NCI-H1048 (cell line): ENCODE data around the gene UBQLN1.

Experiments
- DNase-seq: peaks from one replicate; lab custom pipeline; 2025; lab: John Stamatoyannopoulos, UW

Gene UBQLN1

DNA sequence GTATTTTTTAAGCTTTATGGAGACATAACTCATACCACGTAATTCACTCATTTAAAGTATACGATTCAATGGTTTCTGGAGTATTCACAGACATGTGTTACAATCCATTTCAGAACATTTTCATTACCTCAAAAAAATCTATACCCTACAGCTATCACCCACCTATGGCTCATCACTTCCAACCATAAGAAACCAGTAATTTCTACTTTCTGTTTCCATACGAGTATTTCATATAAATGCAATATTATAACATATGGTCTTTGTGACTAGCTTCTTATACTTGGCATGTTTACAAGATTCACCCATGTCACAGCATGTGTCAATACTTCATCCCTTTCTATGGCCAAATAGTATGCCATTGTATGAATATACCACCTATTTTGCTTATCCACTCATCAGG is 18.8 kb downstream of the UBQLN1 start:
- DNase-seq: peak; percentile 30

DNA sequence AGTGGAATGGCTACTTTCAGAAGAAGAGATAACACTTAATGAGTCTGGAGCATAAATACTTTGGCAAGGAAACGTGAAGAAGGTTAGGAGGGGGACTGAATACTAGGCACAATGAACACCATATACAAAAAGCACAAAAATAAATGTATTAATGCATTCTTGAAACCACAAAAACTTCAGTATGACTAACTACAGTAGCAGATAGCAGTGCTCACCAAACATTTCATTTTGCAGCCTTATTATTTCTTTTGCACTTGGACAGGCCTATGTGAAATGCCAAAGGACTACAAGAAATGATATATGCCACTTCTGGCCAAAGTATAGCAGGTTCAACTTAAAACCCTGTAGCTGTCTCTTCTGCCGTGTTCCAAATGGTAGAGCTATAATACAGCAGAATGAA is 26.3 kb downstream of the UBQLN1 start:
- no peak for DNase-seq

DNA sequence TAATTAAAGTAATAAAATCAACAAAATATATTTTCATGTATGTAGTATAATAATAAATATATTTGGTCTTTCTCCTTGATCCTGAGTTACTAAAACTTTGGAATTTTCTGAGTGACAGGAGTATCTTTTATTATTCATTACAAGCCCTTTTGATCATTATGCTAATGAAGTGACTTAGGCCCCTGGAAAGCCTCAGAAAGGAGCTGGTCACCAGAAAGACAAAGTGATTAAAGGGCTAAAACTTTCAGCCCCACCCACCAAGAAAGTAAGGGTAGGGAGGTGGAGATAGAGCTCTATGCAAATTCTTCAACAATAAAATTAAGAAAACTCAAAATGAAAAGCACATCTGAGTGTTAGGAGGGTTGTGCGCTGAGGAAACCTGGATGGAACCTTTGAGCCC is 27.5 kb downstream of the UBQLN1 start:
- DNase-seq: no peak

DNA sequence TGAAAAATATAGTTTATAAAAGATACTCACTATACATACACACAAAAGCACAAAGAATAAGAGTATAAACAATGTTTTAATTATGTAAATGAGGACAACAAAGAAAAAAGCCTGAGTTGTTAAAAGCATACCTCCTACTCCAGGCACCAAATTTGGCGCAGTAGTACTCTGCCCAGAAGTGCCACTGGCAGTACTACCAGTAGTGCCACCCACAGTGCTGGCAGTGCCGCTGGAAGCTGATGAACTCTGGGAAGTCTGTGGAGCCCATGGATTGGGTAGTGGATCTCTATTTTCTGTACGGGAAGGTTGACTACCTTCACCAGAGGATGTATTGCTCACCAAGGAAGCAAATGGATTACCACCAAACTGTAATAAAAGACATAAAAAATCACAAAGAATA is 30.2 kb downstream of the UBQLN1 start:
- no peak for DNase-seq

DNA sequence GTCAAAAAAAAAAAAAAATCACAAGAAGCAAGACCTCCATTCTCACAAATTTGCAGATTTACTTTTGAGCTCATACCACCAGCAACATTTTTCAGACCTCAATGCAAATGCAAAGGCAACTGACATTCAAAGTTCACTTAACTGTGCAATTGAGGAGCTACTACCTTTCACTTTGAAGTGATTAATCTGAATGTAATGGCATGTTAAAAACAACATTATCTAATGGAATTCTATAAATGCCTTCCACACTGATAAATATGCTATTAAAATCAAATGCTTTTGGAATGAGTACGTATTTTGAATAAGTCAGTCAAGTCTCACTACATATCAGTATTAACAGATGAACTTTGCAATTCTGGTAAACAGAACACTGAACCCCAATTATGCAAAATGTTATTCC is 32.3 kb downstream of the UBQLN1 start:
- DNase-seq: no peak

- DNase-seq: no peak
These were observed 36.3 kb downstream of the UBQLN1 start for GRCh38 chr9:83671451-83671850.

DNA sequence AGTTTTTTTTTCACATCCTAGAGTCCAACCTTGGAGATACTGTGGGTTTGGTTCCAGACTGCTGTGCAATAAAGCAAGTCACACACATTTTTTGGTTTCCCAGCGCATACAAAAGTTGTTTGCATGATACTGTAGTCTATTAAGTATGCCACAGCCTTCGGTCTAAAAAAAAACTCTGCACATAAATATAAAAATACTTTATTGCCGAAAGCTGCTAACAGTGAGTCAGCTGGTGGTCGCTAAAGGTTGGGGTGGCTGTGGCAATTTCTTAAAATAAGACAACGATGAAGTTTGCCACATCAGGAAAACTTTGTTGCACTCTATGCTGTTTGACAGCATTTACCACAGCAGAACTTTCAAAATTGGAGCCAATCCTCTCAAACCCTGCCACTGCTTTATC is 37.4 kb downstream of the UBQLN1 start:
- no peak for DNase-seq

GRCh38 chr9:83669067-83669466 is 38.7 kb downstream of the UBQLN1 start:
- peak; percentile 12 for DNase-seq

DNA sequence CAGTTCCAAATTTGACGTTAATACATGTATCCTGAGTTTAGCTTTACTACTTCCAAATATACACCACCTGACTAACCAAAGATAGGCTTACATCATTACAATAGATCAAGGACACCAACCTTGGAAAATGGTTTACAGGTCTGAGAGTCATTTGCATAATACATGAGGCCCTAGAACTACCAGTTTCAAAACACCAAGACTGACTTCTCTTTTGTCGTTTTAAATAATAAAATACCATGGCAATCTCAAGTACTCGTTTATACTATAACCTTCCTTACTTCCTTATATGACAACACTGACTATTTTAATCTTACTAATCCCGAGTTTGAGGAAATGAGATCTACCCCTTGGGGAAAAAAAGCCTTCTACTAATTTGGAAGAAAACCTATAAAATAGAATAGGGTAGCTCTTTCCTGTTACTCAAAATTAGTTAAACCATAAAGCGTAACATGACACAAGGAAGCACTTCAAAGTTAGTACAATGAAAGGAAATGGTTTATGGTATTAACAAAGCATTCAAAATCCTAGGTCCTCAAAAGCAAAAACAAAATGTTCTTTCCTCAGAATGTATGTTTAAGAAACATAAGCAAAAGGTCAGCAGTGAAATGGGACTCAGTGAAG is 42.1 kb downstream of the UBQLN1 start:
- DNase-seq: no peak

DNA sequence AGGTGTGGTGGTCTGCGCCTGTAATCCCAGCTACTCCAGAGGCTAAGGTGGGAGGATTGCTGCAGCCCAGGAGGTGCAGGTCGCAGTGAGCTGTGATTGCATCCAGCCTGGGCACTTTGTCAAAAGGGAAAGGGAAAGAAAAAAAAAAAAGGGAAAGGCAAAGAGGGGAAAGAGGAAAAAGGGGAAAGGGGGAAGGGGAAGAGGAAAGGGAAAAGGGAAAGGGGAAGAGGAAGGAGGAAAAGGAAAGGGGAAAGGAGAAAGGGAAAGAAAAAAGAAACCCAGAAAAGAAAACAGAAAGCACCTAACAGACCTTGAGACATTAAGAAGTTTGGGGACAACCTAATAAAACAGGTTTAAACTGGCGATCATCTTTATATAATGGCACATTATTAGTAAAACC is 44.8 kb downstream of the UBQLN1 start:
- no peak for DNase-seq

GRCh38 chr9:83656952-83657351 is 50.8 kb downstream of the UBQLN1 start:
- DNase-seq: no peak

GRCh38 chr9:83656032-83656680 is 51.6 kb downstream of the UBQLN1 start:
- DNase-seq: no peak

DNA sequence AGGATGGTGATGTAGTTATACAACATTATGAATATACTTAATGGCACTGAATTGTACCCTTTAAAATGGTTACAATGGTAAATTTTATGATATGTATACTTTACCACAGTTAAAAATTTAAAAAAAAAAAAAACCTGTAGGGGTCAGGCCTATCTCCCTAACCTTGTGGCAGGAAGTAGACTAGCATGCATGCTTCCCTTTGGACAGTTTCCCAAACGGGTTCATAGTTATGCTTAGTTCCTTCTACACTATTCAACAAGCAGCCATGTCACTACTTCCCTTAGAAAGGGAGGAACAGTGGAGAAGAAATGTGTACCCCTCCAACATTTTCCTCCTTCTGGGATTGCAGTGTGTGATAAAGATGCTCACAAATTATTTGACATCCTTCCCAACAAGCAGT is 52.3 kb downstream of the UBQLN1 start:
- DNase-seq: no peak

GRCh38 chr9:83652433-83652832 is 55.3 kb downstream of the UBQLN1 start:
- DNase-seq: no peak

DNA sequence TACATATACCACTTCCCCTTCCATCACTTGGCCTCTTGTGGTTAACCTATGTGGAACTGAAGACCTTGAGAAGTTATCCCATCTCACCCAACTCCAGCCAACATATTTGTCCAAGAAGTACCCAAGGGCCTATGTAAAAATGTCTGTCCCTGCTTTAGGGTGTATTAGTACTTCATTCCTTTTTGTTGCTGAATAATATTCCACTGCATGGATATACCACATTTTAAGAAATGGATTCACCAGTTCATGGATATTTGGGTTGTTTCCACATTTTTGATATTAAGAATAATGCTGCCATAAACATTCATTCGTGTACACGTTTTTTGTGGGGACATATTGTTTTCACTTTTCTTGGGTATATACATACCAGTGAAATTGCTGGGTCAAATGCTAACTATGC is 56.2 kb downstream of the UBQLN1 start:
- DNase-seq: no peak

DNA sequence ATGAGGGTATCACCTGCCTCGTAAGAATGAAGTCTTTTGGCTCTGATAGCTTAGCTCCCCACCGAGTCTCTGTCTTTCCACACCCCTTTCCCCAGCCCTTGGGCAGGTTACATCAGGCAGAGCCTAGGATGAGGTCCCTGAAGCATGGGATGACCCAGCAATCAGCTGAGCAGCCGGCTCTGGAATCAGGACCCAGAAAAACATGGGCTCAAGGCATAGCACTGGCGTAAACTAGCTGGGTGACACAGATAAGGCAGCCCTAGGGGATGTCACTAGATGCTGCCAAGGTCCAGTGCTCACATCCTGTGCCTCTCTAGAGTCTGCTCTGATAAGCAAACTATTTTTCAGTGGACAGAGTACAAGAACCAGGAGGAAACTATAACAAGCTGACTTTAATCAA is 58.2 kb downstream of the UBQLN1 start:
- no peak for DNase-seq

DNA sequence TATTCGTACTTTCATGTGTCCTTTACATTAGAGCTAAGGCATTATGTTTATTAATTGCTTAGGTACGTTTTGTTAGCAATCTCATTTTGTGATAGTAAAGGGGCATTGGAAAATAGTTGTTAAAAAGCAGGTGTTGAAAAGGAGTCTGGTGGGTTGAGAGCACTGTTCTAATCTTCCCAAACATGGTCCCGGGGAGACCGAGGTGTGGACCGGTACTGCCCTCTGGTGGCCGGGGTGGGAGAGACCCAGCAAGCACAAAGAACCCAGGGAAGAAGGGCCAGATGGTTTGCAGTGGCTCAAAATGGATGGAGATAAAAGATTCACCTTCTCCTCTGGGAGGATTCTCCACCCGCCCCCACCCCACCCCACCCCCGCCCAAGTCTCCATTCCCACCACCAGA is 58.7 kb downstream of the UBQLN1 start:
- no peak for DNase-seq

DNA sequence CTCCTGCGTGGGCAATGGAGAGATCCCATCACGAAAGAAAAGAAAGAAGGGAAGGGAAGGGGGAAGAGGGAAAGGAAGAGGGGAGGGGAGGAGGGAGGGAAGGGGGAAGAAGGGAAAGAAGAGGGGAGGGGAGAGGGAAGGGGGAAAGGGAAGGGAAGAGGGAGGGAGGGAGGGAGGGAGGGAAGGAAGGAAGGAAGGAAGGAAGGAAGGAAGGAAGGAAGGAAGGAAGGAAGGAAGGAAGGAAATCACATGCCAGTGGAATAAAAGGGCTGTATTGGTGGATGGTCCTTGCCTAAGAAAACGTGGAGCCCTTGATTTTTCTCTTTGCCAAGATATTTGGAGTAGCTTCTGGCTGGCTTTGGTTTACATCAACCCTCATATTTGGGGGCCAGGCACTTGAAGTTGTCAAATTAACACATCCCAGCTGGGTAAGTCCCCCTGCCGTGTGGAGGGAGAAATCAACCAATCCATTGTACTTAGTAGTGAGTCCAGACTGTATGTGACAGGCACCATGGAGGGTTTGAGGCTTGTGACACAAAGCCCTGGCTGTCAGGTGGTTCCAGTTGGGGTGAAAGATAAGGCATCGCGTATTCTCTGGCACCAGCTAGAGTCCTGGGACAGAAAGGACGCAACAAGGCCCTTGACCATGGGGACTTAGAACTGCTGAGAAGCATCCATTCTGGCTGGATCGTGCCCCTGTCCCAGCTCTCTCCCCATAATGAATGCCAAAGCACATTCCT is 61.1 kb downstream of the UBQLN1 start:
- no peak for DNase-seq

DNA sequence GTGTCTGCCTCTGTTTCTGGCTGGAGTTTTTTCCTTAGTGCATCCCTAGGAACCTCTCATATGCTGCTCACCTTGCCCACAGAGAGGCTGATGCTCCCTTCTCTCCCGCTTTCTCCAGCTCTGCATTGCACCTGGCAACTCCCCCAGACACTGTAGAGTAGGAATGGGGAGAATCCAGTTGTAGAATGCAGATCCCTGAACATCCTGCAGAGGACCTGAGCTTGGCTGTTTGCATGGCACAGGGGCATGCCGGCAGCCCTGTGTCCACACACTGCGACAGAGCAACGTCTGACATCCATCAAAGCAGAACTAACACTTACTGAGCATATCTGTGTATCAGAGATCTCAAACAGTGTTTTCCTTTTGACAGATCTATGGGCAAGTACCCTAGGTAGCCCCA is 65.0 kb downstream of the UBQLN1 start:
- DNase-seq: no peak

DNA sequence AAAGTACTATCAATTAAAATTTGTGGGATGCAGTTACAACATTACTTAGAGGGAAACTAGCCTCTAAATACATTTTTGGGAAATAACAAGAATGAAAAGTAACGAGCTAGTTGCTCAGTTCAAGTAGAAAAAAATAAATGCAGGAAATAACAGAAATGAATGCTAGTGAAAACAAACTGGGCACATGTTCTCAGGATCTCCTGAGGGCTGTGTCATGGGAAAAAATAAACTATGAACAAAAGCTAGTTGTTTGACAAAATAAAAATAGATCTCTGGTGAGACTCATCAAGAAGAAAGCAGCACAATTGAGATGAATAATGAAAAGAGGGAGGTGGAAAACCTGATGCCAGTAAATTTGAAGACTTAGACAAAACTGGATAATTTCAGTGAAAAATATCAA is 68.5 kb downstream of the UBQLN1 start:
- DNase-seq: no peak

GRCh38 chr9:83637389-83637788 is 70.4 kb downstream of the UBQLN1 start:
- no peak for DNase-seq

- DNase-seq: no peak
These were observed 70.9 kb downstream of the UBQLN1 start for GRCh38 chr9:83636813-83637212.

DNA sequence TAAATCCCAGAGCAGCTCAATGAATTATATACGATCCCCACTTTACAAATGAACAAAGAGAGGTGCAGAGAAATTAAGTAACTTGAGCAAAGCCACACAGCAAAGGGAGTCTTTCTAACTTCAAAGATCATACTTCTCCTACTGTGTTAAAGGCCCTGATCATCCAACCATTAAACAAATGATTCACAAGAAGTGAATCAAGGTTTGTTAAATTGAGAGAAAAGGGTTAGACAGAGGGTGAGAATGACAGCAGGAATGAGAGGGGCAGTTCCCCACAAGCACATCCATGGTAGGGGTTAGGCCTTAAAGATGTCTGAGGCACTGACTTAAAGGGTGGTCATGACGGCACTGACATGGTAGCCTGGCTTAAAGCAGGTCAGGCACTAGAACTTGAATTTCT is 74.1 kb downstream of the UBQLN1 start:
- DNase-seq: no peak

- DNase-seq: no peak
These were observed 74.5 kb downstream of the UBQLN1 start for GRCh38 chr9:83633255-83633654.
